HuH-7.5 (cell line): ENCODE measurements around the gene APEH.
A peak's percentile ranks its signal among the peaks of the same experiment; 100 is the strongest.

Source experiments
- DNase-seq: peaks from one replicate; pipeline ENCODE4 v3.0.0; 2011; ENCODE audit warnings: low spot score

Gene APEH

GRCh38 chr3:49673715-49674496, at the start of gene APEH:
Gene APEH, plus strand, starts transcription at chr3:49674351. Its CDS starts 51 bp downstream, at chr3:49674402.
- peak; percentile 95 for DNase-seq

GRCh38 chr3:49625071-49625470, 49.1 kb upstream of the APEH start:
- DNase-seq: no peak

- no peak for DNase-seq
These were observed 48.0 kb upstream of the APEH start for GRCh38 chr3:49626101-49626581.

DNA sequence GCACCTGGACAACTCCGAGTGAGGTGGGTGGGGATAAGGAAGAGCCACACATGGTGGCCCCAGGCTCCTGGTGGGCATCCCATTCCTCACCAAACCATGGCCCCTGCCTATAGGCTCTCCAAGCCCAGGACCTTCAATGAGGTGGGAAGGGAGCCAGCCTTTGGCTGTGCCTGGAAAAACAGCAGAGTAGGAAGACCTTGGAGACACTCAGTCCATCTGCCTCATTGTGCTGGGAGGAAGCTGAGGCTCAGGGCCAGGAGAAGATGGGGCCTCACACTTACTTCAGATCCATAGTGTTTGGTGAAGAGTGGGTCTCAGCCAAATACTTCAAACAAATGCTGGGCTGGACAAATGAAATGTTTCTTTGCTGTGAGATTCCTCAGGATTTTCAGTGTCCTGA, 47.4 kb upstream of the APEH start:
- DNase-seq: no peak

GRCh38 chr3:49627634-49628033, 46.5 kb upstream of the APEH start:
- no peak for DNase-seq

DNA sequence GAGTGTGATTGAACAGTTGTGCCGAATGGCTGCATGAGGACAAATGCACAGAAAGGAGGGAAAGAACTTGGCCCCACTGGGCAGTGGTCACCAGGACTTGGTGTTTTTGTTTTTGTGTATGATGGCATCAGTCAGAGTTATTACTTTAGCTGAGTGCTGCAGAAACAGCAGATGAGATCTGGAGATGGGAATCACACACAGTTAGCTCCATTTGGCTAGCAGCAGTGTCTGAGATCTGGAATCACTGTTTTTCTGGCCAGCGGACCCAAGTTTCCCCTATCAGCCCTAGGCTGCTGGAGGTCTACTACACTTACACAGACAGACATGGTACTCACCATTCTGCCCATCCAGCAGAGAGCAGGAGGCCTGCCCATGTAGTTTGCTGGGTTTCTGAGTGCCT, 45.9 kb upstream of the APEH start:
- no peak for DNase-seq

GRCh38 chr3:49629451-49629850, 44.7 kb upstream of the APEH start:
- no peak for DNase-seq

- no peak for DNase-seq
These were observed 44.3 kb upstream of the APEH start for GRCh38 chr3:49629866-49630265.

- DNase-seq: no peak
These were observed 43.4 kb upstream of the APEH start for GRCh38 chr3:49630784-49631183.

DNA sequence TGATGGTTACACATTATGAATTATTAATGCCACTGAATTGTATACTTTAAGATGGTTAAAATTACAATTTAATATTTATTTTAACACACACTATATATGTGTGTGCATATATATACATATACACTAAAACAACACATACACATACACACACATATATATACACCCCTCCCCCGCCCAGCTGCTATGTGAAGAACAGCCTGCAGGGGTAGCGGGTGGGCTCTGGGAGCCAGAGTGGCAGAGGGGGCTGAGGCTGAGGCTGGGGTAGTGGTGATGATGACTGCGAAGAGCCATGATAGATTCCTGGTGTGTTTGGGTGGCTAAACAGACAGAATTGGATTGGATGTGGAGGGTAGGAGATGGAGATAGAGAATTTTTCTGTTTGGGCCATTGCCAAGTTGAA, 39.4 kb upstream of the APEH start:
- DNase-seq: no peak

- no peak for DNase-seq
These were observed 37.1 kb upstream of the APEH start for GRCh38 chr3:49636883-49637609.

DNA sequence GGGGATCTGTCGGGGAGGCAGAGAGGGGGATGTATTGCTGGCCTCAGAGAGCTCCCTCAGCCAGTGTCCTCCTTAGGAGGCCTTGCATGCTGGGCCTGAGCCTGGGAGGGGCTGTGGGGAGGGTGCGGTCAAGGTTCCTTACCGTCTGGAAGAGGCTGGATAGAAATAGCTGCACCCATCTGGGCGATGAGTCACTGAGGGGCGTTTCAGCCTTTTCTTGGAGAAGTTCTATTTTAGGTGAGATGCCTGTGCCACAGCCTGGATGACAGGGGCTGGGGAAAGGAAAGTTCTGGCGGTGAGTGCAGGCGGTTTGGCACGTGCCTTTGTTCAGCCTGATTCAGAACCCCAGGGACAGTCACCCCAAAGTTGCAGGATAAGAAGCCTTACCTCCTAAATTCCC, 35.7 kb upstream of the APEH start:
- DNase-seq: no peak

DNA sequence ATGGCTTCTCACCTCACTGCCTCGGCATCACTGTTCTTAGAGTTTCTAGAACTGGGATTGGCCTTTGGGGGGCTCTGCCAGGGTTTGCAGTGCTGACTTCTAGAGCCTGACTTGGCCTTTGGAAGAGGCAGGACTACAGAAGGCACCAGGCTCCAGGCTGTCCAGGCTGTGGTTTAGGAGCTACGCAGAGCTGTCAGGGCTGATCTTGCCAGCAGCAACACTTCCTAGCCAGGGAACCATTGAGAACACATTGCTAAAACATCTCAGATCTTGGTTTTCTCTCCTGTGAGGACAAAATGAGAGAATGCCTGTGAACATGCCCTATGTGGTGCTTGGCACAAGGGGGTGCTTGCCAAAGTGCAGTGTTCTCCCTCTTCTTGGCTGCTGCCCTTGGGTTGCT, 34.6 kb upstream of the APEH start:
- no peak for DNase-seq

GRCh38 chr3:49641292-49641691, 32.9 kb upstream of the APEH start:
- DNase-seq: no peak

GRCh38 chr3:49641921-49642707, 32.0 kb upstream of the APEH start:
- DNase-seq: no peak

GRCh38 chr3:49642708-49643145, 31.4 kb upstream of the APEH start:
- no peak for DNase-seq

- no peak for DNase-seq
These were observed 29.5 kb upstream of the APEH start for GRCh38 chr3:49644684-49645083.

- DNase-seq: no peak
These were observed 27.9 kb upstream of the APEH start for GRCh38 chr3:49646236-49646635.

DNA sequence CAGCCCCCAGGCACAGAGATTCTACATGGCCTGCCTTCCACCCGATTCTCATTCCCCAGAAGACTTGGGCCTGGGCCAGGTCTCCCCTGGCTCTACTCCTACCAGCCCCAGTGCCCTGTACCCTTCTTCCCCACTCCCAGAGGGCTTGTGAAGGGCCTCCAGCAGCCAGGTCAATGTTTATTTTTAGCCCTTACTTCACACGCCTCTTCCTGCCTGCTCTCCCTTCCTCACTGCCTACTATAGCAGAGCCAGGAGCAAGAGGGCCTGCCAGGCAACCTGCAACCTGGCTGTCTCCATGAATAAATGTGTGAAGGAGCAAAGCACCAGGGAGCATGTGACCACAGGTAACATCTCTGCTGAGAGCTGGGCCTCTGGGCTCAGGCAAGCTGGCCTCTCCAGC, 26.4 kb upstream of the APEH start:
- DNase-seq: peak; percentile 56

DNA sequence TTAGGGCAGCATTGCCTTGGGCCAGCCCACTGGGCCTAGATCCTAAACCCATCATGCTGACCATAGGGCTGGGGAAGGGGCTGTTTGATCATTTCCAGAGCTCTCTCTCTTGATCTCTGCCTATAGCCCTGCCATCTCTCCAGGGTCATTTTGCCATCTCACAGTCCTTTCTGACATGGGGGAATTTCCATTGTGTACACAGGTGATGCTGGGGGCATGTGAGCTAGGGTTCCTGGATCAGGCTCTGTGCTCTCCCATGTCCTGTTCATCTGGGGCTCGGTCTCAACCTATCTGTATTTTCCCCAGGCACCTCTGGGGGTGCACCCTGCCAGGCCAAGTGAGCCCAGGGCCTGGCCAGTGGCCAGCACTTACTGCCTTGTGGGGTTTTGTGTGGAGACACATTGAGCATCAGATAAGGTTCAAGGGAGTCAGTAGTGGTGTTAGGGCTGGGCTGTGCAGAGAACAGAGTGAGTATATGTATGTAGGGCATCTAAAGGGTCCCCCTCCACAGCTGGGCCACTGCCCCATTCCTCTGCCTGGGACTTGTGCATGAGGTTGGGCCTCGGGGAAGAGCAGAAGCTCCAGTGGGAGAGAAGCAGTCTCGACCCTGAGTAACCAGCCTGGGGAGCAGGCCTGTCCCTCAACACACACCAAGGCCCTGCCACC, 25.7 kb upstream of the APEH start:
- no peak for DNase-seq

- DNase-seq: no peak
These were observed 24.6 kb upstream of the APEH start for GRCh38 chr3:49649576-49649975.

GRCh38 chr3:49650177-49650576, 24.0 kb upstream of the APEH start:
- DNase-seq: no peak
